Measurements from ENCODE around the gene IFRD1.
"Not testable (repeated sequence)": the region's sequence is repeated elsewhere in the genome, so short reads cannot be mapped to it uniquely, and the experiment has no call there.

IFRD1 gene

DNA sequence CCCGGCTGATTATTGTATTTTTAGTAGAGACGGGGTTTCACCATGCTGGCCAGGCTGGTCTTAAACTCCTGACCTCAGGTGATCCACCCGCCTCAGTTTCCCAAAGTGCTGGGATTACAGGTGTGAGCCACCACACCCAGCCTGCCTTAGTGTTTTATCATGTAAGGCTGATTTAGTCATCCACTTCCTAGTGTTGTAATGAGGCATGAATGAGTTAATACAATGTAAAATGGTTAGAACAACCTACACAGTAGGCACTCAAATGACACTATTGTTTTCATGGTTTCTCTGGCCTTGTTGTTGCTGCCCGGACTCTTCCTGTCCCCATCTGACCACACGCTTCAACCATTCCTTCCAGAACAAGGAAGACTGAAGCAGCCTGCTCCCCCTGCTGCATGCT lies 66.2 kb downstream of the IFRD1 start:
- DNase-seq (ENCODE audit: low spot score), result not testable (repeated sequence)

DNA sequence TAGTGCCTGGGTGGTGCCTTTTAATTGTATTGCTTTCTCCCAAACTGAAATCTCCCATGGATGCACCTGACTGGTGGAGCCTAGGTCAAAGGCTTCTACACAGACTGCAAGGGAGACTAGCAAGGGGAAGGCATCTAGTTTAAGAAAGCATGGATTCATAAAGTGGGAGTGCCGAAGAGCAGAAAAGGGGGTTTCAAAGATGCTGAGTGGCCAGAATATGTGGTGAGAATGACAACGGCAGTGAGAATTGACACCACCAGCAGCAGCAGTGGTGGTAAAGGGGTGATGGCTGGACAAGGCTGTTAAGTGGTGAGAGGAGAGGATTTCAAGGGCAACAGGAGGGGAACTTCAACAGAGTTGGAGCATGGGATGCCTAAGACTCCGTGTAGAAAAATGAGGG lies 67.2 kb downstream of the IFRD1 start:
- DNase-seq (ENCODE audit: low spot score), result no peak

- no peak for DNase-seq (ENCODE audit: low spot score)
Observed at GRCh38 chr7:112520787-112521186, 70.5 kb downstream of the IFRD1 start.

DNA sequence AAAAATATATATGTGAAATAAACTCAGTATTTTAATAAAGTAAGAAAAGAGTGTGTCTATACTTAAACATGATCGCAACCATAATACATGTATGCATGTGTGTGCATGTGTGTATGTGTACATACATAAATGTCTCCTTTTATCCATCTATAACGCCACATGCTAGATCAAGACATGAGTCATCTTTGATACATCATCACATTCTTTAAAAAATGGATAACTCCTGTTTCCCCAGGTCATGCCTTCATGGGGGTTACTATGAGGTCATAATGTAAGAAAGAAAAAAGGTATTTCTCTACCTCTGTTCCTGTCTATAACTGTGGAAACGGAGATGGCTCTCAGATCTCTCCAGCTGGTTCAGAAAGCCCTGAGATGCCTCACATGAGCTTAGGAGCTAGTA lies 71.7 kb downstream of the IFRD1 start:
- no peak for DNase-seq (ENCODE audit: low spot score)

DNA sequence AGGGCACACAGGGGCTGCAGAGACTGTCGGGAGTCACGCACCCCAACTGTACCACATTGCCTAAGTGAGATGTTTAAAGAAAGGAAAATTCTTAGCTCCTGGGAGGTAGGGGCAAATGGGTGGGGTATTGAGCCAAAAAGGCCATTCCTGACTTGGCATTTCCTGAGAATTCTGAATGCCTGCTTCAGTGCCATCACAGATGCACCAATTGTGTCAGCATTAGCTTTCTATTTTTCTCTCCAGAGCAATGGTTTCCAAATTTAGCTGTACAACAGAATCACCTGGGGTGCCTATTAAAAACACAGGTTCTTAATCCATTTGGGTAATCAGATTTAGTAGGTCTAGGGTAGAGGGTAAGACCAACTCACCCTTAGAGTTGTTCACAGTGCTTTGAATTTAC lies 73.6 kb downstream of the IFRD1 start:
- DNase-seq (ENCODE audit: low spot score), result no peak

Measured in globus pallidus (tissue), 1 donor.